DMS153 treated with DMSO at 0.1 percent for 48 hours (cell line): Measurements from ENCODE around the gene PCDHA11.
"Not testable (repeated sequence)": the region's sequence is repeated elsewhere in the genome, so short reads cannot be mapped to it uniquely, and the experiment has no call there.

Experiments used
- DNase-seq: peaks from one replicate; lab custom pipeline; 2025; ENCODE audit not compliant: unreplicated experiment; lab: John Stamatoyannopoulos, UW

The PCDHA11 gene

GRCh38 chr5:140848139-140849102, 20.3 kb upstream of the PCDHA11 start, which contains the start of gene PCDHA9:
TSS of gene PCDHA9 (plus strand) at chr5:140848382. CDS start at chr5:140848496, 114 bp downstream.
- DNase-seq: not testable (repeated sequence)

- DNase-seq: not testable (repeated sequence)
Observed at GRCh38 chr5:140849831-140850634, 18.7 kb upstream of the PCDHA11 start.

GRCh38 chr5:140855772-140856674, 12.7 kb upstream of the PCDHA11 start, which contains the start of gene PCDHA10:
TSS of gene PCDHA10 (plus strand) at chr5:140855897. CDS start at chr5:140856049, 152 bp downstream.
- no peak for DNase-seq

- DNase-seq: no peak
Observed at GRCh38 chr5:140857177-140857986, 11.4 kb upstream of the PCDHA11 start.

- no peak for DNase-seq
Observed at GRCh38 chr5:140857987-140858240, 10.8 kb upstream of the PCDHA11 start.

- DNase-seq: no peak
Observed at GRCh38 chr5:140862441-140863295, 6.1 kb upstream of the PCDHA11 start.

- no peak for DNase-seq
Observed at GRCh38 chr5:140869555-140869886, 764 bp downstream of the PCDHA11 start.

- no peak for DNase-seq
Observed at GRCh38 chr5:140870221-140871201, 1.8 kb downstream of the PCDHA11 start.

GRCh38 chr5:140875085-140876065, 6.6 kb downstream of the PCDHA11 start, which contains the start of gene PCDHA12:
TSS of gene PCDHA12 (plus strand) at chr5:140875308. CDS start at chr5:140875473, 165 bp downstream.
- DNase-seq: peak; percentile 39

GRCh38 chr5:140876541-140877261, 7.9 kb downstream of the PCDHA11 start:
- not testable (repeated sequence) for DNase-seq

- DNase-seq: no peak
Observed at GRCh38 chr5:140877262-140877581, 8.5 kb downstream of the PCDHA11 start.

- DNase-seq: no peak
Observed at GRCh38 chr5:140881889-140882590, 13.3 kb downstream of the PCDHA11 start, which contains the start of gene PCDHA13. TSS of gene PCDHA13 (plus strand) at chr5:140882124. CDS start at chr5:140882269, 145 bp downstream.

- DNase-seq: no peak
Observed at GRCh38 chr5:140882591-140882899, 13.8 kb downstream of the PCDHA11 start.

GRCh38 chr5:140883373-140883772, 14.6 kb downstream of the PCDHA11 start:
- DNase-seq: no peak

GRCh38 chr5:140883927-140884697, 15.4 kb downstream of the PCDHA11 start:
- no peak for DNase-seq
